Measurements from ENCODE around the gene HGFAC.

- TF ChIP-seq FOXP4 (CRISPR knock-in tag; IDR thresholded peaks at IDR 0.05) (no peak), ZNF232 (CRISPR knock-in tag; IDR thresholded peaks at IDR 0.05) (no peak), CREB1 (CRISPR knock-in tag; IDR thresholded peaks at IDR 0.05) (no peak), TEAD4 (CRISPR knock-in tag; IDR thresholded peaks at IDR 0.05) (no peak), NR2C2 (CRISPR knock-in tag; IDR thresholded peaks at IDR 0.05) (no peak)
- TF ChIP-seq, protein P1, sequence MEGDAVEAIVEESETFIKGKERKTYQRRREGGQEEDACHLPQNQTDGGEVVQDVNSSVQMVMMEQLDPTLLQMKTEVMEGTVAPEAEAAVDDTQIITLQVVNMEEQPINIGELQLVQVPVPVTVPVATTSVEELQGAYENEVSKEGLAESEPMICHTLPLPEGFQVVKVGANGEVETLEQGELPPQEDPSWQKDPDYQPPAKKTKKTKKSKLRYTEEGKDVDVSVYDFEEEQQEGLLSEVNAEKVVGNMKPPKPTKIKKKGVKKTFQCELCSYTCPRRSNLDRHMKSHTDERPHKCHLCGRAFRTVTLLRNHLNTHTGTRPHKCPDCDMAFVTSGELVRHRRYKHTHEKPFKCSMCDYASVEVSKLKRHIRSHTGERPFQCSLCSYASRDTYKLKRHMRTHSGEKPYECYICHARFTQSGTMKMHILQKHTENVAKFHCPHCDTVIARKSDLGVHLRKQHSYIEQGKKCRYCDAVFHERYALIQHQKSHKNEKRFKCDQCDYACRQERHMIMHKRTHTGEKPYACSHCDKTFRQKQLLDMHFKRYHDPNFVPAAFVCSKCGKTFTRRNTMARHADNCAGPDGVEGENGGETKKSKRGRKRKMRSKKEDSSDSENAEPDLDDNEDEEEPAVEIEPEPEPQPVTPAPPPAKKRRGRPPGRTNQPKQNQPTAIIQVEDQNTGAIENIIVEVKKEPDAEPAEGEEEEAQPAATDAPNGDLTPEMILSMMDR (IDR thresholded peaks at IDR 0.05): no peak
- TF ChIP-seq, protein P2, sequence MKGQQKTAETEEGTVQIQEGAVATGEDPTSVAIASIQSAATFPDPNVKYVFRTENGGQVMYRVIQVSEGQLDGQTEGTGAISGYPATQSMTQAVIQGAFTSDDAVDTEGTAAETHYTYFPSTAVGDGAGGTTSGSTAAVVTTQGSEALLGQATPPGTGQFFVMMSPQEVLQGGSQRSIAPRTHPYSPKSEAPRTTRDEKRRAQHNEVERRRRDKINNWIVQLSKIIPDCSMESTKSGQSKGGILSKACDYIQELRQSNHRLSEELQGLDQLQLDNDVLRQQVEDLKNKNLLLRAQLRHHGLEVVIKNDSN (CRISPR knock-in tag; IDR thresholded peaks at IDR 0.05): no peak
- TF ChIP-seq, protein P3, sequence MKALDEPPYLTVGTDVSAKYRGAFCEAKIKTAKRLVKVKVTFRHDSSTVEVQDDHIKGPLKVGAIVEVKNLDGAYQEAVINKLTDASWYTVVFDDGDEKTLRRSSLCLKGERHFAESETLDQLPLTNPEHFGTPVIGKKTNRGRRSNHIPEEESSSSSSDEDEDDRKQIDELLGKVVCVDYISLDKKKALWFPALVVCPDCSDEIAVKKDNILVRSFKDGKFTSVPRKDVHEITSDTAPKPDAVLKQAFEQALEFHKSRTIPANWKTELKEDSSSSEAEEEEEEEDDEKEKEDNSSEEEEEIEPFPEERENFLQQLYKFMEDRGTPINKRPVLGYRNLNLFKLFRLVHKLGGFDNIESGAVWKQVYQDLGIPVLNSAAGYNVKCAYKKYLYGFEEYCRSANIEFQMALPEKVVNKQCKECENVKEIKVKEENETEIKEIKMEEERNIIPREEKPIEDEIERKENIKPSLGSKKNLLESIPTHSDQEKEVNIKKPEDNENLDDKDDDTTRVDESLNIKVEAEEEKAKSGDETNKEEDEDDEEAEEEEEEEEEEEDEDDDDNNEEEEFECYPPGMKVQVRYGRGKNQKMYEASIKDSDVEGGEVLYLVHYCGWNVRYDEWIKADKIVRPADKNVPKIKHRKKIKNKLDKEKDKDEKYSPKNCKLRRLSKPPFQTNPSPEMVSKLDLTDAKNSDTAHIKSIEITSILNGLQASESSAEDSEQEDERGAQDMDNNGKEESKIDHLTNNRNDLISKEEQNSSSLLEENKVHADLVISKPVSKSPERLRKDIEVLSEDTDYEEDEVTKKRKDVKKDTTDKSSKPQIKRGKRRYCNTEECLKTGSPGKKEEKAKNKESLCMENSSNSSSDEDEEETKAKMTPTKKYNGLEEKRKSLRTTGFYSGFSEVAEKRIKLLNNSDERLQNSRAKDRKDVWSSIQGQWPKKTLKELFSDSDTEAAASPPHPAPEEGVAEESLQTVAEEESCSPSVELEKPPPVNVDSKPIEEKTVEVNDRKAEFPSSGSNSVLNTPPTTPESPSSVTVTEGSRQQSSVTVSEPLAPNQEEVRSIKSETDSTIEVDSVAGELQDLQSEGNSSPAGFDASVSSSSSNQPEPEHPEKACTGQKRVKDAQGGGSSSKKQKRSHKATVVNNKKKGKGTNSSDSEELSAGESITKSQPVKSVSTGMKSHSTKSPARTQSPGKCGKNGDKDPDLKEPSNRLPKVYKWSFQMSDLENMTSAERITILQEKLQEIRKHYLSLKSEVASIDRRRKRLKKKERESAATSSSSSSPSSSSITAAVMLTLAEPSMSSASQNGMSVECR (CRISPR knock-in tag; IDR thresholded peaks at IDR 0.05; ENCODE audit: borderline replicate concordance): no peak
- TF ChIP-seq, protein P4, sequence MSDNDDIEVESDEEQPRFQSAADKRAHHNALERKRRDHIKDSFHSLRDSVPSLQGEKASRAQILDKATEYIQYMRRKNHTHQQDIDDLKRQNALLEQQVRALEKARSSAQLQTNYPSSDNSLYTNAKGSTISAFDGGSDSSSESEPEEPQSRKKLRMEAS (CRISPR knock-in tag; IDR thresholded peaks at IDR 0.05): no peak
- TF ChIP-seq, protein P5, sequence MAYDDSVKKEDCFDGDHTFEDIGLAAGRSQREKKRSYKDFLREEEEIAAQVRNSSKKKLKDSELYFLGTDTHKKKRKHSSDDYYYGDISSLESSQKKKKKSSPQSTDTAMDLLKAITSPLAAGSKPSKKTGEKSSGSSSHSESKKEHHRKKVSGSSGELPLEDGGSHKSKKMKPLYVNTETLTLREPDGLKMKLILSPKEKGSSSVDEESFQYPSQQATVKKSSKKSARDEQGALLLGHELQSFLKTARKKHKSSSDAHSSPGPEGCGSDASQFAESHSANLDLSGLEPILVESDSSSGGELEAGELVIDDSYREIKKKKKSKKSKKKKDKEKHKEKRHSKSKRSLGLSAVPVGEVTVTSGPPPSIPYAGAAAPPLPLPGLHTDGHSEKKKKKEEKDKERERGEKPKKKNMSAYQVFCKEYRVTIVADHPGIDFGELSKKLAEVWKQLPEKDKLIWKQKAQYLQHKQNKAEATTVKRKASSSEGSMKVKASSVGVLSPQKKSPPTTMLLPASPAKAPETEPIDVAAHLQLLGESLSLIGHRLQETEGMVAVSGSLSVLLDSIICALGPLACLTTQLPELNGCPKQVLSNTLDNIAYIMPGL (CRISPR knock-in tag; IDR thresholded peaks at IDR 0.05): no peak
- TF ChIP-seq, protein P6, sequence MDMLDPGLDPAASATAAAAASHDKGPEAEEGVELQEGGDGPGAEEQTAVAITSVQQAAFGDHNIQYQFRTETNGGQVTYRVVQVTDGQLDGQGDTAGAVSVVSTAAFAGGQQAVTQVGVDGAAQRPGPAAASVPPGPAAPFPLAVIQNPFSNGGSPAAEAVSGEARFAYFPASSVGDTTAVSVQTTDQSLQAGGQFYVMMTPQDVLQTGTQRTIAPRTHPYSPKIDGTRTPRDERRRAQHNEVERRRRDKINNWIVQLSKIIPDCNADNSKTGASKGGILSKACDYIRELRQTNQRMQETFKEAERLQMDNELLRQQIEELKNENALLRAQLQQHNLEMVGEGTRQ (CRISPR knock-in tag; IDR thresholded peaks at IDR 0.05): no peak
- TF ChIP-seq, protein P7, sequence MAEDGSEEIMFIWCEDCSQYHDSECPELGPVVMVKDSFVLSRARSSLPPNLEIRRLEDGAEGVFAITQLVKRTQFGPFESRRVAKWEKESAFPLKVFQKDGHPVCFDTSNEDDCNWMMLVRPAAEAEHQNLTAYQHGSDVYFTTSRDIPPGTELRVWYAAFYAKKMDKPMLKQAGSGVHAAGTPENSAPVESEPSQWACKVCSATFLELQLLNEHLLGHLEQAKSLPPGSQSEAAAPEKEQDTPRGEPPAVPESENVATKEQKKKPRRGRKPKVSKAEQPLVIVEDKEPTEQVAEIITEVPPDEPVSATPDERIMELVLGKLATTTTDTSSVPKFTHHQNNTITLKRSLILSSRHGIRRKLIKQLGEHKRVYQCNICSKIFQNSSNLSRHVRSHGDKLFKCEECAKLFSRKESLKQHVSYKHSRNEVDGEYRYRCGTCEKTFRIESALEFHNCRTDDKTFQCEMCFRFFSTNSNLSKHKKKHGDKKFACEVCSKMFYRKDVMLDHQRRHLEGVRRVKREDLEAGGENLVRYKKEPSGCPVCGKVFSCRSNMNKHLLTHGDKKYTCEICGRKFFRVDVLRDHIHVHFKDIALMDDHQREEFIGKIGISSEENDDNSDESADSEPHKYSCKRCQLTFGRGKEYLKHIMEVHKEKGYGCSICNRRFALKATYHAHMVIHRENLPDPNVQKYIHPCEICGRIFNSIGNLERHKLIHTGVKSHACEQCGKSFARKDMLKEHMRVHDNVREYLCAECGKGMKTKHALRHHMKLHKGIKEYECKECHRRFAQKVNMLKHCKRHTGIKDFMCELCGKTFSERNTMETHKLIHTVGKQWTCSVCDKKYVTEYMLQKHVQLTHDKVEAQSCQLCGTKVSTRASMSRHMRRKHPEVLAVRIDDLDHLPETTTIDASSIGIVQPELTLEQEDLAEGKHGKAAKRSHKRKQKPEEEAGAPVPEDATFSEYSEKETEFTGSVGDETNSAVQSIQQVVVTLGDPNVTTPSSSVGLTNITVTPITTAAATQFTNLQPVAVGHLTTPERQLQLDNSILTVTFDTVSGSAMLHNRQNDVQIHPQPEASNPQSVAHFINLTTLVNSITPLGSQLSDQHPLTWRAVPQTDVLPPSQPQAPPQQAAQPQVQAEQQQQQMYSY (CRISPR knock-in tag; IDR thresholded peaks at IDR 0.05): no peak
- TF ChIP-seq, protein P8, sequence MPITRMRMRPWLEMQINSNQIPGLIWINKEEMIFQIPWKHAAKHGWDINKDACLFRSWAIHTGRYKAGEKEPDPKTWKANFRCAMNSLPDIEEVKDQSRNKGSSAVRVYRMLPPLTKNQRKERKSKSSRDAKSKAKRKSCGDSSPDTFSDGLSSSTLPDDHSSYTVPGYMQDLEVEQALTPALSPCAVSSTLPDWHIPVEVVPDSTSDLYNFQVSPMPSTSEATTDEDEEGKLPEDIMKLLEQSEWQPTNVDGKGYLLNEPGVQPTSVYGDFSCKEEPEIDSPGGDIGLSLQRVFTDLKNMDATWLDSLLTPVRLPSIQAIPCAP (CRISPR knock-in tag; IDR thresholded peaks at IDR 0.05): no peak
Observed at GRCh38 chr4:3419836-3420605, 21.7 kb upstream of the HGFAC start.

All from WTC11 (cell line).